Right atrium auricular region (tissue), 2 donors: ENCODE results near the gene FLRT3. TPM values are rescaled to one million over a fixed set of nuclear protein-coding genes. Genes with fewer than 3 reads are reported as not detected.

Experiments
- DNase-seq: peaks from one replicate; pipeline ENCODE4 v3.0.0-alpha.2; 2019; ENCODE audit warnings: low spot score
- H3K27ac ChIP-seq, 2 donors: fragments of 200-600 bp; sonication (generic); 1 replicate in 1 of 2; 2 replicates in 1 of 2; pipeline ENCODE4 v1.5.1; 2016 to 2019
- H3K27me3 ChIP-seq, 2 donors: fragments of 200-600 bp; sonication (generic); one replicate each; pipeline versions ENCODE4 v1.5.1 to v1.6.0; 2017 to 2019
- H3K36me3 ChIP-seq: fragments of 200-600 bp; sonication (generic); one replicate; pipeline ENCODE4 v1.5.1; 2016
- H3K4me1 ChIP-seq, 2 donors: fragments of 200-600 bp; sonication (generic); one replicate each; pipeline versions ENCODE4 v1.5.1 to v1.6.0; 2017 to 2019
- H3K4me3 ChIP-seq, 2 donors: fragments of 200-600 bp; sonication (generic); 1 replicate in 1 of 2; 2 replicates in 1 of 2; pipeline ENCODE4 v1.5.1; 2017 to 2019; ENCODE audit warnings: mild to moderate bottlenecking in 1 of 2, moderate library complexity in 1 of 2
- H3K9me3 ChIP-seq, 2 donors: fragments of 200-600 bp; sonication (generic); one replicate each; pipeline ENCODE4 v1.5.1; 2019
- CTCF ChIP-seq, 2 donors: fragments of 200-600 bp; sonication (generic); IDR thresholded peaks; one replicate each; pipeline ENCODE4 v1.5.1; 2019; ENCODE audit warnings: antibody characterized with exemption in 2 of 2
- total RNA-seq, 2 donors: library from RNA; depleted of rRNA; stranded (reverse); fragments of >200 nt; gene quantifications; one replicate each; pipeline ENCODE4 v1.1.0, GENCODE V29; 2016

FLRT3 gene
- total RNA-seq, 2 donors from 2014 or later: 2.3 to 17.8 TPM

- Histone ChIP-seq H3K27ac (no peak overlapping the region), H3K4me3 (no peak overlapping the region), H3K9me3 (no peaks in the 10 kb centered on the region), H3K27me3 (no peaks in the 10 kb centered on the region), H3K36me3 (no peaks in the 10 kb centered on the region), H3K4me1 (no peaks in the 10 kb centered on the region)
- no peak for DNase-seq
- no peak for TF ChIP-seq CTCF (IDR thresholded peaks at IDR 0.05)
Measured at GRCh38 chr20:14378326-14378725, 40.9 kb upstream of the FLRT3 start.

- DNase-seq: no peak
- Histone ChIP-seq H3K27me3 (no peaks in the 10 kb centered on the region), H3K4me1 (no peaks in the 10 kb centered on the region), H3K9me3 (no peaks in the 10 kb centered on the region), H3K36me3 (no peaks in the 10 kb centered on the region), H3K27ac (no peak overlapping the region), H3K4me3 (no peak overlapping the region)
- TF ChIP-seq CTCF (IDR thresholded peaks at IDR 0.05): no peak
Measured at GRCh38 chr20:14375416-14375985, 38.1 kb upstream of the FLRT3 start.

- Histone ChIP-seq H3K4me3 (no peak overlapping the region), H3K27me3 (no peaks in the 10 kb centered on the region)
- no peak for DNase-seq
Measured at GRCh38 chr20:14374196-14374595, 36.8 kb upstream of the FLRT3 start.

GRCh38 chr20:14361509-14362345, 24.3 kb upstream of the FLRT3 start:
- no peak for DNase-seq
- peaks cover 0 to 13% of the 10 kb centered on the region in 2 donors for H3K9me3 ChIP-seq
- H3K36me3 ChIP-seq: no peaks in the 10 kb centered on the region
- H3K27ac ChIP-seq: no peak overlapping the region
- no peaks in the 10 kb centered on the region for H3K4me1 ChIP-seq
- H3K4me3 ChIP-seq: no peak overlapping the region
- H3K27me3 ChIP-seq: no peaks in the 10 kb centered on the region
- TF ChIP-seq CTCF (IDR thresholded peaks at IDR 0.05): no peak

More at GRCh38 chr20:14374196-14374595, 36.8 kb upstream of the FLRT3 start:
- Histone ChIP-seq H3K36me3 (no peaks in the 10 kb centered on the region), H3K27ac (no peak overlapping the region), H3K4me1 (no peaks in the 10 kb centered on the region), H3K9me3 (no peaks in the 10 kb centered on the region)
- no peak for TF ChIP-seq CTCF (IDR thresholded peaks at IDR 0.05)

- TF ChIP-seq CTCF (IDR thresholded peaks at IDR 0.05): no peak
- Histone ChIP-seq H3K4me1 (no peaks in the 10 kb centered on the region), H3K9me3 (peaks cover 0 to 7% of the 10 kb centered on the region in 2 donors), H3K4me3 (no peak overlapping the region), H3K27me3 (no peaks in the 10 kb centered on the region), H3K36me3 (no peaks in the 10 kb centered on the region), H3K27ac (no peak overlapping the region)
- DNase-seq: no peak
Measured at GRCh38 chr20:14360416-14360815, 23.0 kb upstream of the FLRT3 start.
